H1 (cell line): ENCODE measurements around the gene TRABD2B. TPM values are rescaled to one million over a fixed set of nuclear protein-coding genes. Genes with fewer than 3 reads are reported as not detected.

ENCODE experiments used
- CTCF ChIA-PET: fragments of 300-600 bp; sonication (Branson Sonifier 250); formaldehyde crosslinking; loops from one replicate; lab custom pipeline; 2021; ENCODE audit not compliant: partially characterized antibody; lab: Charles Lee
- POLR2A ChIA-PET: fragments of 300-600 bp; sonication (Branson Sonifier 250); formaldehyde crosslinking; loops from one replicate; lab custom pipeline; 2021; ENCODE audit warnings: inconsistent platforms; ENCODE audit not compliant: partially characterized antibody; lab: Charles Lee
- DNase-seq, 2 experiments: peaks; one replicate each; pipeline versions ENCODE4 v3.0.0 to v3.0.0-alpha.2; 2010 to 2022; ENCODE audit warnings: low spot score in 2 of 2, low read depth in 1 of 2, mixed read lengths in 1 of 2
- FAIRE-seq: peaks from 2 replicates; lab custom pipeline; 2011; peaks lifted over from hg19 to GRCh38; lab: Jason Lieb, UNC
- H2AFZ ChIP-seq: 2 replicates; pipeline ENCODE4 v1.8.1; 2012; ENCODE audit warnings: low read length, inconsistent platforms
- H2AK5ac ChIP-seq: 2 replicates; pipeline ENCODE4 v1.6.1; 2013; ENCODE audit warnings: low read depth, low read length
- H2BK120ac ChIP-seq: replicated peaks from 2 replicates; pipeline ENCODE3; 2013; ENCODE audit warnings: low read depth, low read length, inconsistent platforms
- H2BK12ac ChIP-seq: 2 replicates; pipeline ENCODE4 v1.6.1; 2013; ENCODE audit warnings: low read depth, low read length
- H2BK15ac ChIP-seq: 2 replicates; pipeline ENCODE4 v1.6.1; 2013; ENCODE audit warnings: low read length
- H2BK20ac ChIP-seq: 2 replicates; pipeline ENCODE4 v1.6.1; 2013; ENCODE audit warnings: low read length
- H2BK5ac ChIP-seq: 2 replicates; pipeline ENCODE4 v1.6.1; 2013; ENCODE audit warnings: low read depth, low read length
- H3K14ac ChIP-seq: 2 replicates; pipeline ENCODE4 v1.6.1; 2013; ENCODE audit warnings: inconsistent platforms; ENCODE audit not compliant: insufficient read length
- H3K18ac ChIP-seq: 2 replicates; pipeline ENCODE4 v1.6.1; 2013; ENCODE audit warnings: low read length; ENCODE audit errors: extremely low read depth
- H3K23ac ChIP-seq: 2 replicates; pipeline ENCODE4 v1.6.1; 2013; ENCODE audit warnings: inconsistent platforms; ENCODE audit not compliant: insufficient read length
- H3K23me2 ChIP-seq: 2 replicates; pipeline ENCODE4 v1.6.1; 2013; ENCODE audit warnings: low read depth, low read length
- H3K27ac ChIP-seq: 2 replicates; pipeline ENCODE4 v1.6.1; 2011; ENCODE audit warnings: low read depth, low read length, inconsistent platforms
- H3K27me3 ChIP-seq, 4 experiments: replicated peaks in 1 of 4; 1 replicate in 1 of 4; 2 replicates in 3 of 4; pipeline versions ENCODE4 v1.6.1 to v1.8.1; 2011 to 2013; ENCODE audit warnings: low read length in 3 of 4, mild to moderate bottlenecking in 3 of 4, inconsistent platforms in 2 of 4, mixed read lengths in 2 of 4, moderate library complexity in 1 of 4; ENCODE audit not compliant: control insufficient read depth in 3 of 4, insufficient read depth in 3 of 4; ENCODE audit errors: extremely low read depth in 1 of 4
- H3K36me3 ChIP-seq, 4 experiments: 2 replicates each; pipeline versions ENCODE4 v1.6.1 to v1.8.1; 2011 to 2013; ENCODE audit warnings: mild to moderate bottlenecking in 4 of 4, low read length in 3 of 4, moderate library complexity in 2 of 4, control low read depth in 1 of 4, inconsistent platforms in 1 of 4; ENCODE audit not compliant: insufficient read depth in 4 of 4, control insufficient read depth in 2 of 4
- H3K4ac ChIP-seq: replicated peaks from 2 replicates; pipeline ENCODE3; 2013; ENCODE audit warnings: low read length, low read depth, mixed read lengths, inconsistent platforms; ENCODE audit not compliant: insufficient read length
- H3K4me1 ChIP-seq, 4 experiments: replicated peaks in 1 of 4; 1 replicate in 1 of 4; 2 replicates in 3 of 4; pipeline versions ENCODE4 v1.6.1 to v1.8.1; 2011 to 2013; ENCODE audit warnings: low read length in 3 of 4, inconsistent platforms in 2 of 4, mixed read lengths in 1 of 4; ENCODE audit not compliant: insufficient read depth in 4 of 4, control insufficient read depth in 3 of 4
- H3K4me2 ChIP-seq, 2 experiments: 2 replicates each; pipeline versions ENCODE4 v1.6.1 to v1.8.1; 2011 to 2013; ENCODE audit warnings: low read depth in 2 of 2, low read length in 2 of 2, control low read depth in 1 of 2, inconsistent platforms in 1 of 2, mild to moderate bottlenecking in 1 of 2; ENCODE audit not compliant: insufficient read depth in 1 of 2
- H3K4me3 ChIP-seq, 4 experiments: fragments of 200-600, 300-600 bp in 1 of 4; sonication (generic), shearing (Covaris generic), sonication (Bioruptor Twin) in 1 of 4; 2 replicates each; pipeline versions ENCODE4 v1.5.1 to v1.8.1; 2011 to 2016; ENCODE audit warnings: low read length in 4 of 4, low read depth in 3 of 4, control low read depth in 2 of 4, inconsistent platforms in 2 of 4, mild to moderate bottlenecking in 2 of 4, mixed read lengths in 1 of 4, moderate library complexity in 1 of 4; ENCODE audit not compliant: insufficient read depth in 2 of 4; ENCODE audit errors: extremely low read depth in 1 of 4
- H3K56ac ChIP-seq: replicated peaks from 2 replicates; pipeline ENCODE3; 2013; ENCODE audit warnings: low read depth, mild to moderate bottlenecking, mixed read lengths, low read length, inconsistent platforms; ENCODE audit not compliant: insufficient read length
- H3K79me1 ChIP-seq: 2 replicates; pipeline ENCODE4 v1.6.1; 2013; ENCODE audit warnings: low read depth, low read length, control low read depth
- H3K79me2 ChIP-seq, 2 experiments: 2 replicates each; pipeline versions ENCODE4 v1.6.1 to v1.8.1; 2012 to 2013; ENCODE audit warnings: low read length in 2 of 2, mild to moderate bottlenecking in 2 of 2, inconsistent platforms in 1 of 2; ENCODE audit not compliant: insufficient read depth in 2 of 2, control insufficient read depth in 1 of 2
- H3K9ac ChIP-seq, 4 experiments: replicated peaks in 1 of 4; 1 replicate in 1 of 4; 2 replicates in 3 of 4; pipeline versions ENCODE4 v1.6.1 to v1.8.1; 2011 to 2013; ENCODE audit warnings: low read depth in 3 of 4, low read length in 3 of 4, control low read depth in 2 of 4, mild to moderate bottlenecking in 2 of 4, moderate library complexity in 2 of 4, inconsistent platforms in 1 of 4; ENCODE audit errors: extremely low read depth in 1 of 4
- H3K9me3 ChIP-seq, 2 experiments: 2 replicates each; pipeline versions ENCODE4 v1.6.1 to v1.8.1; 2012 to 2013; ENCODE audit warnings: mild to moderate bottlenecking in 2 of 2, moderate library complexity in 2 of 2, control low read depth in 1 of 2, inconsistent platforms in 1 of 2, low read depth in 1 of 2, low read length in 1 of 2, mixed read lengths in 1 of 2; ENCODE audit not compliant: insufficient read depth in 2 of 2
- H4K20me1 ChIP-seq, 2 experiments: replicated peaks in 1 of 2; 2 replicates each; pipeline versions ENCODE3 to v1.8.1; 2011 to 2013; ENCODE audit warnings: inconsistent platforms in 2 of 2, low read length in 2 of 2, mild to moderate bottlenecking in 1 of 2; ENCODE audit not compliant: insufficient read depth in 2 of 2, control insufficient read depth in 1 of 2
- H4K5ac ChIP-seq: 2 replicates; pipeline ENCODE4 v1.6.1; 2013; ENCODE audit warnings: low read length, low read depth, mixed read lengths, inconsistent platforms; ENCODE audit not compliant: insufficient read length
- H4K8ac ChIP-seq: 2 replicates; pipeline ENCODE4 v1.8.0; 2013; ENCODE audit warnings: mild to moderate bottlenecking, moderate library complexity, low read length, inconsistent platforms; ENCODE audit not compliant: insufficient read depth; ENCODE audit errors: extremely low read depth
- H4K91ac ChIP-seq: replicated peaks from 2 replicates; pipeline ENCODE3; 2013; ENCODE audit warnings: low read length, mixed read lengths, inconsistent platforms; ENCODE audit not compliant: insufficient read length
- BCL11A ChIP-seq, 2 experiments: IDR thresholded peaks; one replicate each; pipeline ENCODE4 v1.6.1; 2011; ENCODE audit warnings: low read depth in 2 of 2, low read length in 2 of 2, mild to moderate bottlenecking in 2 of 2
- EP300 ChIP-seq, 2 experiments: IDR thresholded peaks; 1 replicate in 1 of 2; 2 replicates in 1 of 2; pipeline ENCODE4 v1.6.1; 2011 to 2012; ENCODE audit warnings: low read depth in 2 of 2, low read length in 2 of 2, mild to moderate bottlenecking in 2 of 2, borderline replicate concordance in 1 of 2, inconsistent platforms in 1 of 2, moderate library complexity in 1 of 2
- EZH2 ChIP-seq: fragments of 200-600 bp; sonication (generic); IDR thresholded peaks from 2 replicates; pipeline ENCODE4 v1.7.1; 2012; ENCODE audit warnings: low read depth, mild to moderate bottlenecking, moderate library complexity, low read length, inconsistent platforms; ENCODE audit not compliant: severe bottlenecking
- HDAC2 ChIP-seq, 2 experiments: fragments of 300-600 bp in 1 of 2; sonication (generic) in 1 of 2; IDR thresholded peaks; 2 replicates each; pipeline ENCODE4 v1.6.1; 2011 to 2012; ENCODE audit warnings: low read depth in 2 of 2, low read length in 2 of 2, mild to moderate bottlenecking in 2 of 2, moderate library complexity in 2 of 2, borderline replicate concordance in 1 of 2, inconsistent platforms in 1 of 2
- NANOG ChIP-seq: IDR thresholded peaks from 2 replicates; pipeline ENCODE4 v1.6.1; 2011; ENCODE audit warnings: low read length, low read depth, mild to moderate bottlenecking, inconsistent platforms; ENCODE audit not compliant: insufficient read depth, poor library complexity, severe bottlenecking
- POLR2A ChIP-seq, 2 experiments: IDR thresholded peaks; 1 replicate in 1 of 2; 2 replicates in 1 of 2; pipeline ENCODE4 v1.6.1; 2011; ENCODE audit warnings: low read depth in 2 of 2, low read length in 2 of 2, mild to moderate bottlenecking in 2 of 2; ENCODE audit errors: control extremely low read depth in 1 of 2
- SIX5 ChIP-seq: IDR thresholded peaks from 2 replicates; pipeline ENCODE4 v1.6.1; 2011; ENCODE audit warnings: mild to moderate bottlenecking, low read depth, low read length
- SP4 ChIP-seq: IDR thresholded peaks from 2 replicates; pipeline ENCODE4 v1.6.1; 2012; ENCODE audit warnings: low read length, inconsistent platforms
- SRF ChIP-seq: IDR thresholded peaks from 2 replicates; pipeline ENCODE4 v1.6.1; 2011; ENCODE audit warnings: mild to moderate bottlenecking, low read depth, low read length, moderate library complexity
- YY1 ChIP-seq: IDR thresholded peaks from 2 replicates; pipeline ENCODE4 v1.6.1; 2011; ENCODE audit warnings: low read depth, mild to moderate bottlenecking, low read length
- WGBS, 2 experiments: shearing (Covaris generic) in 1 of 2; methylation state at CpG; one replicate each; pipeline versions ENCODE4 v1.1.6 to v1.1.7; 2013 to 2015; ENCODE audit warnings: low lambda C conversion rate in 2 of 2, mixed read lengths in 2 of 2, inconsistent platforms in 1 of 2, low coverage in 1 of 2, missing lambda C conversion rate in 1 of 2; ENCODE audit not compliant: insufficient replicate concordance in 2 of 2, insufficient coverage in 1 of 2, insufficient read length in 1 of 2; ENCODE audit errors: extremely low coverage in 1 of 2, missing lambda C conversion rate in 1 of 2; 5-methylcytosine and 5-hydroxymethylcytosine counted together
- polyA plus RNA-seq, 7 experiments: library from polyadenylated mRNA; depleted of rRNA in 3 of 7; stranded (reverse) in 5 of 7; unstranded in 2 of 7; fragments of >200 nt in 5 of 7; fragments of 200-250 nt in 2 of 7; gene quantifications; 1 replicate in 5 of 7; 2 replicates in 1 of 7; 4 replicates in 1 of 7; pipeline versions ENCODE4 v1.2.1 to v1.2.3, GENCODE V29; 2011 to 2013; ENCODE audit warnings: missing spikeins in 2 of 7, mixed read lengths in 2 of 7
- total RNA-seq: library from RNA; stranded (reverse); fragmentation: NEBNext Ultra II Directional; extraction: Animal tissue kit (Norgen Biotek cat#: 25700); gene quantifications from 2 replicates; pipeline ENCODE4 v1.2.1, GENCODE V29; 2021

TRABD2B gene
- total and polyA plus RNA-seq, 2 of the 8 experiments (the other 6 are each of a cell fraction or from before 2014, with no cell fraction given), result 0.95 to 3.4 TPM

GRCh38 chr1:47971385-47972160 is 25.6 kb downstream of the TRABD2B start:
- Histone ChIP-seq H3K27ac (no peak overlapping the region), H3K9me3 (no peaks in the 10 kb centered on the region)
- POLR2A ChIA-PET, result no interaction called here
- no peak for TF ChIP-seq SRF
- TF ChIP-seq YY1, result no peak
- no peak for TF ChIP-seq HDAC2 (IDR thresholded peaks at IDR 0.05; ENCODE audit: borderline replicate concordance in 1 of 2, low read depth in 2 of 2, low read length in 2 of 2)
- TF ChIP-seq EZH2, result no peak
- TF ChIP-seq SIX5, result no peak
- TF ChIP-seq NANOG, result no peak
- TF ChIP-seq EP300 (IDR thresholded peaks at IDR 0.05; ENCODE audit: borderline replicate concordance in 1 of 2, low read depth in 2 of 2, low read length in 2 of 2), result no peak
- no peak for TF ChIP-seq SP4
- no peak for TF ChIP-seq POLR2A (IDR thresholded peaks at IDR 0.05; ENCODE audit: control extremely low read depth in 1 of 2, low read depth in 2 of 2, low read length in 2 of 2)
- no peak for TF ChIP-seq BCL11A (IDR thresholded peaks at IDR 0.05; ENCODE audit: low read depth in 2 of 2, low read length in 2 of 2)

More at GRCh38 chr1:47971385-47972160, 25.6 kb downstream of the TRABD2B start:
- peaks cover 0 to 2% (median 0%) of the 10 kb centered on the region in 4 experiments; a peak in 2 of 7 replicates for H3K4me1 ChIP-seq
- H3K9ac ChIP-seq, result no peak overlapping the region
- H2BK15ac ChIP-seq, result no peak overlapping the region
- H4K20me1 ChIP-seq, result peaks cover 2 to 3% of the 10 kb centered on the region in 2 experiments
- no peak overlapping the region for H2BK5ac ChIP-seq
- DNase-seq (no peak), FAIRE-seq (no peak)
- no peak overlapping the region for H3K18ac ChIP-seq
- no peak overlapping the region for H2AK5ac ChIP-seq
- H3K23ac ChIP-seq, result no peak overlapping the region
- H3K23me2 ChIP-seq, result no peaks in the 10 kb centered on the region; the same call in 1 of the 2 replicates
- no peaks in the 10 kb centered on the region for H3K36me3 ChIP-seq
- no peak overlapping the region for H3K4me2 ChIP-seq
- peaks cover 2% of the 10 kb centered on the region; the same call in 1 of the 2 replicates for H3K79me1 ChIP-seq
- no peak overlapping the region for H3K4ac ChIP-seq
- CTCF ChIA-PET, result interaction anchor here (0.7 to 1.0 kb wide), 4 partner anchors 18 to 186 kb away, joined by 3 read pairs; no protein-coding TSS in a partner anchor
- H4K91ac ChIP-seq, result no peak overlapping the region
- H2BK12ac ChIP-seq, result no peak overlapping the region
- no peaks in the 10 kb centered on the region for H3K27me3 ChIP-seq
- H3K14ac ChIP-seq, result no peak overlapping the region
- H2AFZ ChIP-seq, result no peak overlapping the region
- H3K79me2 ChIP-seq, result no peaks in the 10 kb centered on the region
- no peak overlapping the region for H3K4me3 ChIP-seq
- H2BK20ac ChIP-seq, result no peak overlapping the region
- H3K56ac ChIP-seq, result no peak overlapping the region
- no peak overlapping the region for H4K5ac ChIP-seq
- H4K8ac ChIP-seq, result no peak overlapping the region
- 81% methylated on average over 2 of the region's 2 CpGs; no CpG with 5 or more reads in 1 of the 2 experiments for WGBS, 2 experiments
- H2BK120ac ChIP-seq, result no peak overlapping the region
